Activated CD8-positive, alpha-beta T cell treated with anti-CD3 and anti-CD28 coated beads for 36 hours (primary cell): ENCODE data around the gene RGPD3. TPM values are rescaled to one million over a fixed set of nuclear protein-coding genes. Genes with fewer than 3 reads are reported as not detected.
"Not testable (repeated sequence)": the region's sequence is repeated elsewhere in the genome, so short reads cannot be mapped to it uniquely, and the experiment has no call there.

ENCODE experiments used
- ATAC-seq: fragments of 200-7000 bp; cut with Tn5 transposase; one replicate; pipeline ENCODE4 v1.10.0; 2021; ENCODE audit warnings: mild to moderate bottlenecking, moderate library complexity
- CTCF ChIA-PET: fragments of 350-600 bp; sonication (Branson Sonifier 250); formaldehyde crosslinking; loops from one replicate; lab custom pipeline; 2021; ENCODE audit warnings: antibody characterized with exemption; lab: Charles Lee
- POLR2A ChIA-PET: fragments of 350-600 bp; sonication (Branson Sonifier 250); formaldehyde crosslinking; loops from one replicate; lab custom pipeline; 2021; ENCODE audit warnings: antibody characterized with exemption; lab: Charles Lee
- DNase-seq: peaks from one replicate; pipeline ENCODE4 v3.0.0-alpha.2; 2020
- H3K27ac Mint-ChIP-seq: one replicate; pipeline ENCODE4 v1.8.0; 2021; ENCODE audit warnings: mild to moderate bottlenecking, mixed read lengths
- H3K27me3 Mint-ChIP-seq: one replicate; pipeline ENCODE4 v1.8.0; 2021; ENCODE audit warnings: mixed read lengths
- H3K36me3 Mint-ChIP-seq: one replicate; pipeline ENCODE4 v1.8.0; 2021; ENCODE audit warnings: low read depth, mixed read lengths
- H3K4me1 Mint-ChIP-seq: one replicate; pipeline ENCODE4 v1.8.0; 2021; ENCODE audit warnings: low read depth, mixed read lengths
- H3K4me3 Mint-ChIP-seq: one replicate; pipeline ENCODE4 v1.8.0; 2021; ENCODE audit warnings: mild to moderate bottlenecking, moderate library complexity, mixed read lengths
- H3K9me3 Mint-ChIP-seq: one replicate; pipeline ENCODE4 v1.8.0; 2021; ENCODE audit warnings: mixed read lengths
- CTCF ChIP-seq: fragments of 200-600 bp; IDR thresholded peaks from one replicate; pipeline ENCODE4 v1.8.0; 2022; ENCODE audit warnings: antibody characterized with exemption, mild to moderate bottlenecking
- intact Hi-C: fragments of 100-400 bp; cut with micrococcal nuclease; formaldehyde crosslinking; loops from one replicate; pipeline ENCODE4 v1.10.0; 2022
- total RNA-seq, 2 experiments: library from RNA; stranded (reverse); gene quantifications; one replicate each; pipeline ENCODE4 v1.2.3, GENCODE V29; 2021

The RGPD3 gene
- total RNA-seq, 2 experiments from 2014 or later, result 0.20 to 0.34 TPM

- ATAC-seq, result peak; percentile 59
- DNase-seq, CTCF ChIA-PET: not testable (repeated sequence)
Measured at GRCh38 chr2:106486551-106487385, 18.6 kb upstream of the RGPD3 start, which contains the start of gene CD8B2. TSS of gene CD8B2 (plus strand) at chr2:106487364. CDS start at chr2:106487427, 63 bp downstream.

GRCh38 chr2:106479563-106479962 is 11.3 kb upstream of the RGPD3 start:
- H3K36me3 Mint-ChIP-seq, POLR2A ChIA-PET, H3K27me3 Mint-ChIP-seq, H3K4me3 Mint-ChIP-seq, DNase-seq, H3K4me1 Mint-ChIP-seq, H3K27ac Mint-ChIP-seq, H3K9me3 Mint-ChIP-seq, ATAC-seq, CTCF ChIA-PET: not testable (repeated sequence)
- intact Hi-C loops, result loop anchor here (5.0 kb wide), 1 partner anchor 282 kb away; no protein-coding TSS in a partner anchor

More at GRCh38 chr2:106486551-106487385, 18.6 kb upstream of the RGPD3 start, which contains the start of gene CD8B2:
- H3K36me3 Mint-ChIP-seq, H3K27me3 Mint-ChIP-seq, intact Hi-C loops, H3K27ac Mint-ChIP-seq, H3K4me1 Mint-ChIP-seq, H3K9me3 Mint-ChIP-seq, POLR2A ChIA-PET: not testable (repeated sequence)
- peak within 1 kb of the TSS; percentile 2 for H3K4me3 Mint-ChIP-seq

- POLR2A ChIA-PET, H3K4me1 Mint-ChIP-seq, H3K9me3 Mint-ChIP-seq, H3K36me3 Mint-ChIP-seq, H3K27me3 Mint-ChIP-seq, DNase-seq, H3K27ac Mint-ChIP-seq, H3K4me3 Mint-ChIP-seq, CTCF ChIA-PET: not testable (repeated sequence)
- ATAC-seq, result peak; percentile 74
- intact Hi-C loops, result loop anchor here (5.0 kb wide), 1 partner anchor 280 kb away; no protein-coding TSS in a partner anchor
Measured at GRCh38 chr2:106477647-106478046, 9.4 kb upstream of the RGPD3 start.

GRCh38 chr2:106470658-106471057 is 2.4 kb upstream of the RGPD3 start:
- H3K27me3 Mint-ChIP-seq, H3K4me3 Mint-ChIP-seq, CTCF ChIA-PET, H3K36me3 Mint-ChIP-seq, intact Hi-C loops, H3K27ac Mint-ChIP-seq, POLR2A ChIA-PET, H3K9me3 Mint-ChIP-seq, H3K4me1 Mint-ChIP-seq: not testable (repeated sequence)
- DNase-seq (peak; percentile 54), ATAC-seq (peak; percentile 51)
- peak; percentile 32 for TF ChIP-seq CTCF

- H3K4me3 Mint-ChIP-seq, CTCF ChIA-PET, H3K4me1 Mint-ChIP-seq, H3K27me3 Mint-ChIP-seq, ATAC-seq, H3K36me3 Mint-ChIP-seq, DNase-seq, POLR2A ChIA-PET, H3K27ac Mint-ChIP-seq, H3K9me3 Mint-ChIP-seq, intact Hi-C loops: not testable (repeated sequence)
Measured at GRCh38 chr2:106467516-106467915, 697 bp downstream of the RGPD3 start.

- H3K27me3 Mint-ChIP-seq, H3K36me3 Mint-ChIP-seq, H3K9me3 Mint-ChIP-seq, H3K27ac Mint-ChIP-seq, POLR2A ChIA-PET, H3K4me1 Mint-ChIP-seq, H3K4me3 Mint-ChIP-seq: not testable (repeated sequence)
- peak; percentile 69 for ATAC-seq
- CTCF ChIA-PET, result interaction anchor here (0.6 to 1.1 kb wide), 7 partner anchors 13 to 115 kb away, joined by 3 to 7 read pairs (median 3); no protein-coding TSS in a partner anchor
- intact Hi-C loops, result loop anchor here (5.0 kb wide), 1 partner anchor 80 kb away; no protein-coding TSS in a partner anchor
- DNase-seq, result peak; percentile 41
Measured at GRCh38 chr2:106461882-106462281, 6.3 kb downstream of the RGPD3 start.

- H3K4me1 Mint-ChIP-seq, H3K36me3 Mint-ChIP-seq, H3K4me3 Mint-ChIP-seq, intact Hi-C loops, H3K27me3 Mint-ChIP-seq, CTCF ChIA-PET, DNase-seq, POLR2A ChIA-PET, H3K27ac Mint-ChIP-seq, ATAC-seq, H3K9me3 Mint-ChIP-seq: not testable (repeated sequence)
Measured at GRCh38 chr2:106390680-106391079, 77.5 kb downstream of the RGPD3 start.

GRCh38 chr2:106388814-106389410 is 79.3 kb downstream of the RGPD3 start:
- not testable (repeated sequence) for H3K4me3 Mint-ChIP-seq, H3K27ac Mint-ChIP-seq

GRCh38 chr2:106384548-106384947 is 83.7 kb downstream of the RGPD3 start:
- DNase-seq, POLR2A ChIA-PET, H3K27me3 Mint-ChIP-seq, H3K4me3 Mint-ChIP-seq, intact Hi-C loops, H3K4me1 Mint-ChIP-seq, H3K27ac Mint-ChIP-seq, CTCF ChIA-PET, ATAC-seq, H3K9me3 Mint-ChIP-seq, H3K36me3 Mint-ChIP-seq: not testable (repeated sequence)

More at GRCh38 chr2:106388814-106389410, 79.3 kb downstream of the RGPD3 start:
- H3K36me3 Mint-ChIP-seq, ATAC-seq, H3K4me1 Mint-ChIP-seq, POLR2A ChIA-PET, H3K9me3 Mint-ChIP-seq, intact Hi-C loops, CTCF ChIA-PET, H3K27me3 Mint-ChIP-seq, DNase-seq: not testable (repeated sequence)

GRCh38 chr2:106381867-106382266 is 86.3 kb downstream of the RGPD3 start:
- H3K27me3 Mint-ChIP-seq, DNase-seq, POLR2A ChIA-PET, H3K4me1 Mint-ChIP-seq, H3K27ac Mint-ChIP-seq, H3K9me3 Mint-ChIP-seq, intact Hi-C loops, H3K36me3 Mint-ChIP-seq, ATAC-seq, CTCF ChIA-PET, H3K4me3 Mint-ChIP-seq: not testable (repeated sequence)

GRCh38 chr2:106379567-106379966 is 88.6 kb downstream of the RGPD3 start:
- intact Hi-C loops, H3K4me3 Mint-ChIP-seq, POLR2A ChIA-PET, H3K27me3 Mint-ChIP-seq, H3K27ac Mint-ChIP-seq, H3K36me3 Mint-ChIP-seq, DNase-seq, CTCF ChIA-PET, H3K9me3 Mint-ChIP-seq, ATAC-seq, H3K4me1 Mint-ChIP-seq: not testable (repeated sequence)
